GM18861 (cell line): ENCODE measurements around the gene TXNDC17.
"Not testable (repeated sequence)": the region's sequence is repeated elsewhere in the genome, so short reads cannot be mapped to it uniquely, and the experiment has no call there.

Experiments
- ATAC-seq: cut with Tn5 transposase; IDR thresholded peaks from one replicate; pipeline ENCODE4 v1.9.1; 2021; ENCODE audit not compliant: unreplicated experiment

Gene TXNDC17

DNA sequence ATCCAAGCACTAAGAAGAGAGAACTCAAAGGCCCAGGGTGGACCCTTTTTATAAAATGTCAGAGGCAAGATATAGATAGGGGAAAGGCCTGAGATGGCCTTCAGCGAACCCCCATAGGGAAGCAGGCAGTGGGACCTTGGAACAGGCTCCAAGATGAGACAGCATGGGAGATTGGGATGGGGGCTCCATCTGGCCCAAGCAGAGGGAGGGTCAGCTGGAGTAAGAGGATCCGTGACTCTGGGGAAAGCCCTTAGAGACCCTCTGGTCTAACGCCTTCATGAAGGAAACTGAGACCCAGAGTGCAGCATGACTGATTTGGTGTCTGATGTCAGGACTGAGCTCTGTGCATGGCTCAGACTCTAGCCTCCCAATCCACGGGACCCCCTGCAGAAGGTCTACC lies 41.5 kb downstream of the TXNDC17 start:
- ATAC-seq, result no peak

GRCh38 chr17:6683081-6683684 lies 42.3 kb downstream of the TXNDC17 start:
- ATAC-seq, result no peak

DNA sequence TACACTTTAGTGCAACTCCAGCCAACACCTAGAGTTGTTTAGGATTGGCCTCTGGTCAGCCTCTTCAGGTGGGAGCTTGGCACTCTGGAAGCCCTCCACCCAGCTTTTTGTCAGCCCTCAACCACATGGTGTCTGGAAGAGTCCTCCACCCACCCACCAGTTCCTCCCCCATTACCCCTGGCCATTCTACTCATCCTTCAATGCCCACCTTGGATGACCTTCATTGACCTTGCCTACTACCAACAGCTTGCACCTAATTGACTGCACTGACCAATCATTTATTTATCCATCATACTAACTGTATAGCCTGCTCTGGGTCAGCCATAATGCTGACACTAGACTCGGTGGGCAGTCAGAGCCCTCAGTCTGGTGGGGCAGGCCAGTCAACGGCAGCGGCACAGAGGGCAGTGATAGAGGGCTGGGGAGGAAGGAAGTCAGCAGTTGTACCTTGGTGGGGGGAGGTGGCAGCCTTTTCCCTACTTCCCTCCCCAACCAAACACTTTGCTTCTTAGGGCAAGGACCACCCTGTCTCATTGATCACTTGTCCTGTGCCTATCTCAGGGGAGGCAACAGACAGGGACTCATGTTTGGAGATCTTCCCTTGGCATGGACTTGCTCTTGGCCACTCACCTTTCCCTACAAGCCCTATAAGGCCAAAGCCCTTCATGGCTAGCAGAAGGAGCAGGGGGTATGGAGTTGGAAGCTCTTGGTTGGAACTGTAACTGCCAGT lies 43.0 kb downstream of the TXNDC17 start:
- ATAC-seq, result no peak

- no peak for ATAC-seq
These were observed 43.6 kb downstream of the TXNDC17 start for GRCh38 chr17:6684460-6684783.

DNA sequence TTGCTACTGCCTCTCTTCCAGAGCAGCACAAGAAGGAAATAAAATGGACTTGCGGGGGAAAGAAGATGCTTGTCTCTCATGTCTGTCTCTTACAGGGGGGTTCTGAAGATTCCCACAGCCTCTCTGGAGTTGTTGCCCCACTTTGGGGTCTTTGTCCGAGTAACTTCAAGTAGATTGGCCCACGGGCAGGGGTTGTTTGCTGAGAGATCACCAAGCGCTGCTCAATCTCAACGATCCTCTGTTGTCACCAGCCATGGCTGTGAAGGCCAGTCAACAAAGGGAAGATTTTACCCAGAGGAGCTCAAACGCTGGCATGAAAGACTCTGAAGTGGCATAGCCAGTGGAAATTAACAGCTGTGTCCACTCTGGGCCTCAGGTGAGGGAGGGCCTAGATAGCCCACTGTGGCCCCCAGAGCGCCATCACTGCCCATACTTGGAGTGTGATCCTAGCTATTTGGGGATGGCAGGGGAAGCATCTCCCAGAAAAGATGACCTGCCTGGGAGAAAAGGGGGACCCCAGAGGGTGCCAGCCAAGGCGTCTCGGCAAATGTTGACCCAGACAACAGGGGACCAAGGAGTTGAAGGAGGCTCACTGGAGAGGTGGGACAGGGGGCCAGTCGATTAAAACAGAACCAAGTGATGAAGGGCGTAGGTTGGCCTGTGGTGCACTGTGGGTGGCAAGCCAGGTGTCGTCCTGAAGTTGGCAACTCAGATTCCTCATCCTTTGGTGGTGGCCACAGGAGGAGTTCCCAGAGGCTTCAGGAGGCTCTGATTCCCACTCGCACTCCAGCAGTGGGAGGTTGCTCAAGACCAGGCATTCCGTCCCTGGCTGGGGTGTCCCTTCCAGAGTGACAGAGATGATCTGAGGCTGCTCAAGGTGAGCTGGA lies 44.3 kb downstream of the TXNDC17 start:
- no peak for ATAC-seq

GRCh38 chr17:6686026-6686425 lies 45.2 kb downstream of the TXNDC17 start:
- ATAC-seq, result no peak

GRCh38 chr17:6688944-6689343 lies 48.1 kb downstream of the TXNDC17 start:
- no peak for ATAC-seq

GRCh38 chr17:6690641-6691040 lies 49.8 kb downstream of the TXNDC17 start:
- ATAC-seq, result no peak

GRCh38 chr17:6691546-6691945 lies 50.7 kb downstream of the TXNDC17 start:
- ATAC-seq, result no peak

- ATAC-seq, result not testable (repeated sequence)
These were observed 51.1 kb downstream of the TXNDC17 start for GRCh38 chr17:6691958-6692357.
